HFFc6 (cell line): ENCODE measurements around the gene FKBP8. TPM values are rescaled to one million over a fixed set of nuclear protein-coding genes. Genes with fewer than 3 reads are reported as not detected.
"Not testable (repeated sequence)": the region's sequence is repeated elsewhere in the genome, so short reads cannot be mapped to it uniquely, and the experiment has no call there.

ENCODE experiments used
- DNase-seq: peaks from one replicate; pipeline ENCODE4 v3.0.0-alpha.2; 2018
- H3K27ac Mint-ChIP-seq: 2 replicates; pipeline ENCODE4 v1.8.0; 2020; ENCODE audit warnings: mild to moderate bottlenecking, mixed read lengths
- H3K27me3 Mint-ChIP-seq: 2 replicates; pipeline ENCODE4 v1.8.0; 2021; ENCODE audit warnings: mild to moderate bottlenecking, moderate library complexity, mixed read lengths; ENCODE audit not compliant: insufficient read depth
- H3K36me3 Mint-ChIP-seq: 2 replicates; pipeline ENCODE4 v1.8.0; 2021; ENCODE audit warnings: low read depth, mixed read lengths
- H3K4me1 Mint-ChIP-seq: 2 replicates; pipeline ENCODE4 v1.8.0; 2020; ENCODE audit warnings: low read depth, mixed read lengths
- H3K4me3 Mint-ChIP-seq: 2 replicates; pipeline ENCODE4 v1.8.0; 2020; ENCODE audit warnings: mild to moderate bottlenecking, moderate library complexity, mixed read lengths
- H3K9me3 Mint-ChIP-seq: 2 replicates; pipeline ENCODE4 v1.8.0; 2020; ENCODE audit warnings: mild to moderate bottlenecking, mixed read lengths
- CTCF ChIP-seq: fragments of 200-600 bp; sonication (generic); IDR thresholded peaks from 2 replicates; pipeline ENCODE4 v1.5.0; 2021; ENCODE audit warnings: antibody characterized with exemption, mild to moderate bottlenecking
- total RNA-seq, 6 experiments: library from RNA; stranded (reverse); fragmentation: NEBNext Ultra II Directional; extraction: Animal tissue kit (Norgen Biotek cat#: 25700); gene quantifications; 2 replicates in 1 of 6; 3 replicates in 5 of 6; pipeline ENCODE4 v1.2.3, GENCODE V29; 2021

The FKBP8 gene
- total RNA-seq, 6 experiments from 2014 or later, result 229 to 284 (median 241) TPM

- H3K4me1 Mint-ChIP-seq, result peaks cover 18% of the 10 kb centered on the region
- H3K9me3 Mint-ChIP-seq, result no peaks in the 10 kb centered on the region
- no peak overlapping the region for H3K4me3 Mint-ChIP-seq
- DNase-seq, result no peak
- peaks cover 2% of the 10 kb centered on the region; the same call in 1 of the 2 replicates for H3K27me3 Mint-ChIP-seq
- no peak overlapping the region for H3K27ac Mint-ChIP-seq
- no peak for TF ChIP-seq CTCF
- H3K36me3 Mint-ChIP-seq, result peaks cover 7% of the 10 kb centered on the region
Observed at GRCh38 chr19:18523841-18524240, 19.5 kb downstream of the FKBP8 start.

- Mint-ChIP-seq H3K27ac (peak overlapping the region; percentile 95), H3K4me3 (peak overlapping the region; percentile 65), H3K4me1 (peaks cover 19% of the 10 kb centered on the region)
- not testable (repeated sequence) for DNase-seq, H3K27me3 Mint-ChIP-seq, H3K36me3 Mint-ChIP-seq, H3K9me3 Mint-ChIP-seq
Observed at GRCh38 chr19:18522862-18523440, 20.4 kb downstream of the FKBP8 start.

GRCh38 chr19:18522124-18522861, 21.1 kb downstream of the FKBP8 start:
- H3K4me1 Mint-ChIP-seq, result peaks cover 19% of the 10 kb centered on the region
- peaks cover 2% of the 10 kb centered on the region; the same call in 1 of the 2 replicates for H3K27me3 Mint-ChIP-seq
- H3K4me3 Mint-ChIP-seq, result peak overlapping the region; percentile 92
- peak overlapping the region; percentile 95 for H3K27ac Mint-ChIP-seq
- H3K9me3 Mint-ChIP-seq, result no peaks in the 10 kb centered on the region
- TF ChIP-seq CTCF, result no peak; the same call in 1 of the 2 replicates
- peak; percentile 100 for DNase-seq
- peaks cover 7% of the 10 kb centered on the region for H3K36me3 Mint-ChIP-seq

GRCh38 chr19:18521692-18522123, 21.7 kb downstream of the FKBP8 start, which contains the start of gene ELL:
Gene ELL (minus strand): TSS chr19:18522070. CDS start chr19:18522055, 15 bp downstream.
- peak within 1 kb of the TSS; percentile 92 for H3K4me3 Mint-ChIP-seq
- H3K27me3 Mint-ChIP-seq, result peaks cover 2% of the 10 kb centered on the region; the same call in 1 of the 2 replicates
- H3K9me3 Mint-ChIP-seq, result no peaks in the 10 kb centered on the region
- H3K27ac Mint-ChIP-seq, result peak within 1 kb of the TSS; percentile 97
- H3K4me1 Mint-ChIP-seq, result peaks cover 23% of the 10 kb centered on the region
- TF ChIP-seq CTCF, result peak; percentile 8
- DNase-seq, result no peak
- H3K36me3 Mint-ChIP-seq, result peaks cover 7% of the 10 kb centered on the region

- peaks cover 2% of the 10 kb centered on the region; the same call in 1 of the 2 replicates for H3K27me3 Mint-ChIP-seq
- H3K4me1 Mint-ChIP-seq, result peaks cover 25% of the 10 kb centered on the region
- TF ChIP-seq CTCF, result peak; percentile 43
- H3K4me3 Mint-ChIP-seq, result peak overlapping the region; percentile 92
- H3K27ac Mint-ChIP-seq, result peak overlapping the region; percentile 97
- no peak for DNase-seq
- H3K9me3 Mint-ChIP-seq, result no peaks in the 10 kb centered on the region
- H3K36me3 Mint-ChIP-seq, result peaks cover 7% of the 10 kb centered on the region
Observed at GRCh38 chr19:18520848-18521691, 22.3 kb downstream of the FKBP8 start.
